ENCODE measurements around the gene MYO7B.

The MYO7B gene

DNA sequence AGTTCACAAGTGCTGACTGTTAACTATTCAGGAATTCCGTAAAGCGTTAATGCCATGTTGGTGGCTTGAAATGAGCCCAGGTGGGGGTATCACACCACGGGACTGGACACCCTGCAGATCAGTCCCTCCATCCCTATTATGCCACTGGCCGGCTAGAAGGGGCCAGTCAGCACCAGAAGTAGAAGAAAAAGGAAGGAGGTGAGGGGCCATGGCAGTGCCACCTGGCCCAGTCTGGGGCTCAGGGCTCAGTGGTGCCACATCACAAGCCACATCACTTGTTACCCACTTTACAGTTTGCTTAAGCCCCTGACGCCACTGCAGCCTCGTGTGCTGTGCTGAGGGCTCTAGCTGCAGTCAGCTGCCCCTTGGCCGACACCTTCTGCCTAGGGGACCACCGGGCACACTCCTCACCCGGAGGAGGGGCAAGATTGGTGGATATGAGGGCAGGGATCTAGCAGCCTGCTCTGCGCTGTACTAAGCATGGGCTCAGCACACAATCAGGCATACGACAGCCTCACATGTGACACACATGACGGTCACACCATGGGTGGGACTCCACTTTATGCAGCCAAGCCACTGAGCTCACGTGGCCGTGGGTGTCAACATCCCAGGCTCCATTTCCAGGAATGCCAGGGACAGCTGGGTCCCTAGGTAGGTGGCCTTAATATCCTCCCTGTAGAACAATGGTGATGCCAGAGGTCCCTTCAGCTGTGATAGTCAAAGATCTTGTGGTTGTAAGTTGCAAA is 136.2 kb downstream of the MYO7B start:
- DNase-seq: no peak

DNA sequence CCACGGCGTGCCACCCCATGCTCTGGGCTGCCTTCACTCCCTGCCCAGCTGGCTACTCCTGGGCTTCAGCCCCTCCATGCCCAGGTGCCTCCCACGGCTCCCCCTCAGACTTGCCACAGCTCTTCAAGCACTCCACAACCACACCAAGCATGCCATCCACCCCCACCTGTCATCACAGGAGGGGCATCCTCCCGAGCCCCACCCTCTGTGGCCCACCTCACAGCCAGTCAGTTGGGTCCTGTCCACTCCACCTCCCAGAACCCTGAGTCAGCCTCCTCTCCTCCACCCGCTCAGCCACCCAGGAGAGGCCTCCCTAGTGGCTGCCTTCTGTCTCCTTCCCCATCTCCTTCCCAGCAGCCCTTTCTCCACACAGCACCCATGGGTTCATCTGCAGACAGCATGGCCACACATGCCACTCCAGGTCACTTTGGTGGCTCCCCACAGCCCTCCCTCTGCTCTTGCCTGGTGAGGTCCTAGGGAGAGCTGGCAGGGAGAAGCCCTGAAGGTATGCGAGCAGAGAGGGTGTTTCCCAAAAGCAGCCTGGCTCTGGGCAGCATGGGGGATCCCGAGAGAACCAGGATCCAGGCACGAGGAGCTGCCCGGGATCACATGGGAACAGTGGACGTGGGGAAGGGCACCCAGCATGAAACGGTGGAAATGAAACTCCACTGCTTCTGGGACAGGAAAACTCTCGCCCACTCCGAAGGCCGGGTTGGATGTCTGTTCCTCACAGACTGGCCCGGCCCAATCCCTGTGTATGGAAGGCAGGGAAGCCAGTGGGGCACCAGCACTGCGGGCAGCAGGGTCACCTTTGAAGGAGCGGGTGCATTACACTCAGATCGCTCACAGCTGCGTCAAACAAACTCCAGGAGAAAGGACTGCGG is 137.1 kb downstream of the MYO7B start:
- DNase-seq: no peak

DNA sequence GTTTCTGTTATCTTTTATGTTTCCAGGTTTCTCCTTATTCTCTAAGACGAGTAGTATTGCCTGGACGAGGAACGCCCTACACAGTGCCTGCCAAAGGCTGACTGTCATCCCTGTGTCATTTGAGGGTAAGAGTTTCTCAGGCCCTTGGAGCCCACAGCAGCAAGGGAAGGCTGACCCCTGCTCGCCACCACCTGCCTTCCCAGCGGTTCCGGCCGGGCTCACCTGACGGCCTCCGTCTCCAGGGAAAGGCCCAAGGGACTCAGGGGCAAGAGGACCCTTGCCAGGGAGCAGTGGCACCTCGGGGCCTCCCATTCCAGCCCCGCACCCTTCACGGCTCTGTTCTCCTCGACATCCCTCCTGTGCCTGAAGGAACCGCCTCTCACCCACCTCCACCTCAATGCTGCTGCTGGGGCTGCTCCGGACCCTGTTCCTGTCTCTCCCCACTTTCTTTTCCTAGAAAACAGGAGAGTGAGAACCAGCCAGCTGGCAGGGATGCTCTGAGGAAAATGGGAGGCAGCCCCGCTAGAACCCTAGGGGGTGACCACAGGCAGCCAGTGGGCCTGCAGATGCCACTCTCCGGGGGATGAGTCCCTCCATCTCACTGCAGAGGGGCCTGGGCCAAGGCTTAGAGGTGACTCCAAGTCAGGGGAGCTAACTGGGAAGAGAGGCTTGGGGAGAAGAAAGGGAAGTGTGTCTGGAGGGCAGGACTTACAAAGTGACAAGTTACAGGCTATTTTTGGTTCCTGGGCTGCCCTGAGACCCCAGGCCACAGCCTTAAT is 138.0 kb downstream of the MYO7B start:
- DNase-seq: no peak

DNA sequence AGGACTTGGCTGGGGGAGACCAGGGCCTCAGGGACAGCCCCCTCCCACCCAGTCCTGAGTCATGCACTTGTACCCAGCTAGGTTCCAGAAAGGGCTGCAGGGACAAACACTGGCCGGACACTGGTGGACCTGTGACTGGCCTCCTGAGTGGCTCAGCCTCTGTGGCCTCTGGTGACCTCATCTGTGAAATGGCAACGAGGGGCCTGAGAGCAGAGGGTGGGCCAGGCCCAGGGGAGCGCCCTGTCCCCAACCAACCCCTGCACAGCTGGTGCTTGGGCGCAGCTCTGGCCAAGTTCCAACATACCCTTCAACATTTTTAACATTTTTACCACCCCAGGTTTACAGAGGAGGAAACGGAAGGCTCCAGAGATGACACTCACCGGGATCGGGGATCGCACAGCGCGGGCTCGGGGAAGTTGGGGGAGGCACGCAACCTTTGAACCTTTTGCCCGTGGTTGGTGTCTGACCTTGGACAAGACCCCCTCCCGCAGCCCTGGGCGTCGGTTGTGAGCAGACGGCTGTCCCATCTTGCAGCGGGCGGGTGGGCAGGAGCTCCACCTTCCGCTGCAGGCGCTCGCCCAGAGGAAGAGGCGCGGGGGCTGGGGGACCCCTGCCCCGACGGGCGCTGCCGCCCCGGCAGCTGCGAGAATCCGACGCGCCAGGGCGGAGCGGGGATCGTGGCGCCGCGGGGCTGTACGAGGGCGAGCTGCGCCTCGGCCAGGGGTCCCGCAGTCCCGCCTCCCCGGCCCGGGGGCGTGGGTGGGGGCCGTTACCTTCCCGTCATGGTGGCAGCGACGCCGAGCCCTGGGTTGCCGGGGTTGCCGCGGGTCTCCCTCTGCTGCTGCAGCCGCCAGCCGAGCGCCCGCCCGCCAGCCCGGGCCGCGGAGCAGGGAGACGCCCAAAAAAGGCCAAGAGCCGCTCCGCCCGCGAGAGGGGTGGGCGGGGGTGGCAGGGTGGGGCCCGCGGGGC is 139.0 kb downstream of the MYO7B start:
- DNase-seq: peak; percentile 50

DNA sequence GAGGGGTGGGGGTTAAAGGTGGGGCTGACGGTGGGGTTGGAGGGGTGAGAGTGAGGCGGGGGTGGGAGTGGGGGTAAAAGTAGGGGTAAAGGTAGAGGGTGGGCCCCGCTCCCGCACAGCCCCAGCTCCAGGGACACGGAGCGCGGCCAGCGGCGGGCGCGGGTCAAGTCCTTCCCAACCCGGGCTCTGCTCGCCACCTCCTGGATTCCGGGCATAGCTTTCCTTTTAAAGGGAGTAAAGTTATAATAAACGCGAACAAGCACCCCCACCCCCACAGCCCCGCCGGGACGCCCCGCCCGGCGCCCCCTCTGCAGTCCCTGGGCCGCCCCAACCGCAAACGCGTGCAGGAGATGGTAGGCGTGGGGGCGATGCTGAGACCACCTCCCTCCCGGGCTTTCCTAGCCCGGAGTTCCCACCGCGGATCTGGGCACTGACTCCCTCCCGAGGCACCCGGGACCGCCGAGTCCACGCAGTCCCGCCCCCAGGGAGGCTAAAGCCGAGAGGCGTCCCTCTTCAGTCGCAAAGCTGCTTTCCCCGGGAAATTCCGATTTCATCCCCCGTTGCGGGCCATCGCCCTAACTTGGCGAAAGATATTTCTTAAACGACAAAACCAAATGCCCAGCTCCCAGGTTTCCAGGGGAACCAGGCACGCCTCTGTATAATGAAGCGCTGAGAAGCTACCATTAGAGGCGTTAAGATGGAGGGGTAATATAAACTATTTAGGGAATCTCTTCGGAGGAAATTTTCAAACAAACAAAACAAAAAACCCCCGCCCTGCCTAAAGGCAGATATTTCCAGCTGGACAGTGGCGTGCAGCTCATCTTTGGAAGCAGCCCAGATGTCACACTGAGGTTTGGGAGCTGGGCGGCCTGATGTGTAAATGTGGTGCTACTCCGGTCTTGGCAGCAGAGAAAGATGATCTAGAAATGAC is 140.1 kb downstream of the MYO7B start, which contains the start of gene LIMS2:
Gene LIMS2 (minus strand): TSS at position 200 of the 931 bp plus-strand sequence. CDS start 506 bp downstream, outside the sequence.
- no peak for DNase-seq

DNA sequence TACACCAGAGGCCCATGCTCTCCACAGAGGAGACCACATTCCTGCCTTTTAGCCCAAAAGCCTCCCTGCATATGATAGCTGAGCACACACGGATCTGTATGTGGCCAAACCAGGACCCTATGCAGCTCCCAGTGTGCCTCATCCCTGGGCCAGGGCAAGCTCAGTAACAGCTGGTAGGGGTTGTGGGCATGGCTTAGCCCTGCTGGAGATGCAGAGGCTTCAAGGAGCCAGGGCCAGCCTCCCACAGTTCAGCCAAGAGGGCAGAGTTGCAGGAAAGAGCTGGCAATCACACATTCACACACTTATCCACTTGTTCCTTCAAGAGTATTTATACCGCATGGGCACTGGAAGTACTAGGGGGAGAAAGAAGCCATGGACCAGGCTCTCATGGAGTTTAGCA is 141.4 kb downstream of the MYO7B start:
- DNase-seq: no peak

DNA sequence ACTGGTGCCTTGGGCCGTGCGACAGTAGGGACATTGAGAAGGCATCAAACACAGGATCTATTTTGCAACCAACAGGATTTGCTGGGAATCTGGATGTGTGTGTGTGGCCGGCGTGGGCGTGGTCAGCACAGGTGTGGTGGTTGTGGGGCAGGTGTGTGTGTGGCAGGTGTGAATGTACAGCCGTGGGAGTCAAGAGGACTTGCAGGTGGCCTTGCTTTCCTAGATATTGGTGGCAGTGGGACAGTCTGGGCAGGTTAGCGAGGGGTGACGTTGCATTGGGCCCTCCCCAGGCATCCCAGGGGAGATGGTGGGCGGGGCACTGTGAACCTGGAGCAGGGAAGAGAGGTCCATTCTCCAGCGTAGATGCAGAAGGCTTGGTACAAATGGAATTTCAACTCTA is 143.0 kb downstream of the MYO7B start:
- DNase-seq: no peak

DNA sequence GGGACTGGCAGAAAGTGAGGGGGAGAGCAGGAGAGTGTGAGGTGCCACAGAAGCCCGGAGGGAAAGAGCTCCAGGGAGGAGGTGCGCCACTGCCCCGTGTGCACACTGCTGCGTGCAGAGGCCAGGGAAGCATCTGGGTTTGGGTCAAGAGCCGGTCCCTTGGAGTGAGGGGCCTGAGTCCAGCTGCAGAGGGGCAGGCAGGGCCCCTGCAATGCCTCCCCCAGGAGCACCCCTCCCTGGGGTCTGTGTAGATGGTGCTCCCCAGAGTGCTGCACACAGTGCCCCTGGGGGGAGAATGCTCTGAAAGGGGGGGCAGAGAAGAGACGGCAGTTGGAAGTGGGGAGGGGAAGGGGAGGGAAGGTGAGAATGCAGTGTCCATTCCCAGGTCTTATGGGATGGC is 143.5 kb downstream of the MYO7B start:
- DNase-seq: no peak

DNA sequence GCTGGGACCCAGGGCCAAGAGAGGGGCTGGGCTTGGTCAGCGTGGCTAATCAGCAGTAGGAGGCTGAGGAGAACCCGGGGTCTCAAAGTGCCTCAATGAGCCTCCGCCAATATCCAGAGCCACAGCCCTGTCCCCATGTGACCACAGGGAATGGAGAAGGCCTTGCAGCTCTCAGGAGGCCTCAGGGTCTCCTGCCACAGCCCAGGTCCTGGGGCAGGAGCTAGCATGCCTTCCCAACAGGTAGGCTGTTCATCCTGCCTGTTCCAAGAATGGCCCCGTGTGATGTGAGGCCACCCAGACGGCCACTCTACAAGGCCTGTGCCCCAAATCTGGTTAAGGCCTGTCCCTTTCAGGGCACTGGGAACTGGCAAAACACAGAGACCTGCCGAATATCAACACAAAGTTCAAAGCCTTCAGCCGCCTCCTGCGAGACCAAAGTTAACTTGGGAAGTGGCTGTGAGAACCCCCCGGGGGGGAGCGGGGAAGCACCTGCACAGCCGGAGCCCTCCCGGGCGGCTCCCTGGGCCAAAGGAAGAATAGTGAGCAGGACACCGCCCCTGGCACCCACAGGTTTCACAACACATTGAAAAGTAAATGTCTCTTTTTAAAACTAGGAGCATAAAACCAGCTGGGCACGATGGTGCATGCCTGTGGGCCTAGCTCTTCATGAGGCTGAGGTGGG is 144.3 kb downstream of the MYO7B start:
- DNase-seq: no peak

DNA sequence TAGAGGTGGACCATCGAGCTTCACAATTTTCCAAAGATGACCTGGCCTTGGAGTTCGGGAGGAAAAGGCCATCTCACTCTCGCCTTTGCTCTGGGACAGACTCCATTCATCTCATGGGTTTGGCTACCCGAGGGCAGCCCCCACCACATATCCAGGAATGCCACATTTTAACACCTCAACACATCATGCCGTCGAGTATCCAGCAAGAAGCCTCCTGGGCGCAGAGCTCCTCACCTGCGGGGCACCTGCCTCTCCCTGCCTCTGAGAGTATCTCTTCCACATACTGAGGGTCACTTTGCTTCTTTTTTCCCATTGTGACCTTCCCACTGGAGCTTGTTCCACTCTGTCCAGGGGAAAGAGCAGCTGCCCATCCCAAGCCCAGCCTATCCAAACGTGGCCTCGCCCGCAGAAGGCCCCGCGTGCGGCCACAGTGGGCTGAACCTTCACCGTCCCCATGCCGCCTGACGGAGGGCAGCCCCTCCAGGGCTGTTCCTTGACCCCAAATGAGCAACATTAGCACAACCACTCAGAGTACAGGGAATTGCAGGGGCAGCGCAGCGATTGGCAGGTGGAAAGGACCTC is 145.3 kb downstream of the MYO7B start:
- DNase-seq: no peak

DNA sequence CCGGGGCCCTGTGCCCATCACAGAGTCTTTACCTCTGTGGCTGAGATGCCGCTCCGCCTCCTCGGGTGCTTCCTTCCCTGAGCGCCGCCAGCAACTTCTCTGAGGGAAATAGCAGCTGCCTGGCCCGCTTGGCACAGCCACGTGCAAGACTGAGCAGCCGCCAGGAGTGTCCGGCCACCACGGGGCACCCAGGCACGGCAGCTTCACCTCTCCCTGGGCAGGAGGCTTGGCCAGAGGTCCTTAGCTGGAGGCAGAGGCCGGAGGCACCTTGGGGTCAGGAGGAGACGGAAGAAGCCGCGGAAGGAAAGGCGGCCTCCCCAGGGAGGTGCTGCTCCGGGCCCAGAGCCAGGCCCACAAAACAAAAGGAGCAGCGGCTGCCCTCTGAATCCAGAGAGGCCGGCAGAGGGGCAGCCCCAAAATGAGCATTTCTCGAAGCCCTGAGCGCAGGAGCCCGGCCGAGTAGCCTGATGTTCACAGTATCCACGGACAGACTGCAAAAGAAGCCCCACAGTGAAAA is 145.9 kb downstream of the MYO7B start:
- DNase-seq: no peak

DNA sequence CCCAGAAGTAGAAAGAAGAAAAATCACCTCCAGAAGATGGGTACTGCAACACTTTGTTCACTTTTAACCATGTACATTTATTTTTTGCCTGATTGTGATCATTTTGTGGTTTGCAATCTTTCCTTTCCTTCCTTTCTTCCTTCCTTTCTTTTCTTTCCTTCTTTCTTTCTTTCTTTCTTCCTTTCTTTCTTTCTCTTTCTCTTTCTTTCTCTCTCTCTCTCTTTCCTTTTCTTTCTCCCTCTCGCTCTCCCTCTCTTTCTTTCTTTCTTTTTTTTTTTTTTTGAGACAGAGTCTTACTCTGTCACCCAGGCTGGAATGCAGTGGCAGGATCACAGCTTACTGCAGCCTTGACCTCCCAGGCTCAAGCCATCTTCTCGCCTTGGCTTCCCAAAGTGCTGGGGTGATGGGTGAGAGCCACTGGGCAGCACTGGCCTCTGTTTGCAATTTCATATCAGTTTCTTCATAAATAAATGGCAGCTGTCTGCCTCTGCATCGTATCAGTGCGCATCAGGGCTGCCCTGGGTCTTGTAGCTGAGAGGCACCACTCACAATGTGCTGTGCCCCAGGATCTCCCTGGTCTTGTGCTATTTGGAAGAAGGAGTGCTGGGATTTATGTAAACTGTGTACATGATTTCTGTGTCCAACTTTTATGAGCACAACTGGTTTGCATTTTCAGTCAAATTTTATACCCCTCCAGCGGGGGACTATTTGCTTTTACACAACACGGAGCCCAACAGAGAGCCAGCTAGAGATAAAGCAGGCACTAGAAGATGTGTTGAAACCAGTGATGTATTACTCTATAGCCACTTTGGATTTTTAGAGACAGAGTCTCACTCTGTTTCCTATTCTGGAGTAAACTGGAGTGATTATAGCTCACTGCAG is 146.7 kb downstream of the MYO7B start:
- DNase-seq: no peak

DNA sequence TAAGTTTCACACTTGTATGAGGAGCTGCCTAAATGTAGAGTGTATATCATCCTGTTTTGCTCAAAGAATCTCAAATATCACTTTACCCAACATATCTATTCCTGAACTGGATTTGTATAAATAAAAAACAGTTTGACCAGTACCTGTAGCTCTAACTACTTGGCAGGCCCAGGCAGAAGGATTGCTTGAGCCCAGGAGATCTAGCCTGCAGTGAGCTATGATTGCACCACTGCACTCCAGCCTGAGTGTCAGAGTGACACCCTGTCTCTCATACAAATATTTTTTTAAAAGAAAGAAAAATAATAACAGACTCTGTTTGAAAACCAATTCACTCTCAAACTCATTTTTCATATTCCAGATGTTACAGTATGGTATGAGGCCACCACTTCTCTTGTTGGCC is 147.6 kb downstream of the MYO7B start:
- DNase-seq: no peak

DNA sequence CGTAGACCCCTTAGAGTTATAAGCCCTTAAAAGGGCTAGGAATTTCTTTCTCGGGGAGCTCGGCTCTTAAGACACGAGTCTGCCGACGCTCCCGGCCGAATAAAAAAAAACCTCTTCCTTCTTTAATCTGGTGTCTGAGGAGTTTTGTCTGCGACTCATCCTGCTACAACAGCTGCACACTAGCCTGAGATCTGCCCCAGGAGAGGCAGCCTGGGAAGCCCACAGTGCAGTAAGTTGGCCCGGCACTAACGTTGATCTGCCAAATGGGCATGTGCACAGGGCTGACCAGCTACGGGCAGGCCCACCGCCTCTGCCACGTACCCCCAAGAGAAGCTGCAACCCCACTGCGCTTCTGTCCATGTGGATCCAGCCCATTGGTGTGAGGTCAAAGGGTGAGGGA is 148.3 kb downstream of the MYO7B start:
- no peak for DNase-seq

DNA sequence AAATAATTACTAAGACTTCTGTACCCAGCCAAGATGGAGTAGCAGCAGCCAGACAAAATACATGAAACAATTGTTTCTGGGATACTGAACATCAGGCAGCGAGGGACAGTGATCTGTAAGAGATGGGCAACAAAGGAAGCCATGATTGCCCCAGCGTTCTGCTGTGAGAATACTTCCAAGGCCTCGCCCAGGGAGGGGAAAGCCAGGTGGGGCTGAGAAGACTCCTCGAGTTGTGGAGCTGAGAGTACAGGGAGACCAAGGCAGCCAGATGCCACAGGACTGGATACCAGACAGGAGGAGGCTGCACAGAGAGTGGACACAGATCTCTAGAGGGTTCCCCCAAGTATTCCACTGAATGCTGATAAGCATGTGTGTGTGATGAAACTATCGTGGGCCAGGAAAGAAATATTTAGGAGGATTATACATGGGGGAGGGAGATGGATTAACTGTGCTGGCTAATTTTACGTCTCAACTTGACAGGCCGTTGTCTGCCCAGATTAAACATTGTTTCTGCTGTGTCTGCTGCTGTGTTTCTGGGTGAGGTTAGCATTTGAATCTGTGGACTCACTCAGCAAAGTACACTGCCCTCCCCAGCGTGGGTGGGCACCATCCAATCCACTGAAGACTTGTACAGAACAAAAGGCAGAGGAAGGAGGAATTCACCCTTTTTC is 150.1 kb downstream of the MYO7B start:
- no peak for DNase-seq
